Left renal pelvis (tissue), 4 donors: ENCODE measurements around the gene PITHD1. TPM values are rescaled to one million over a fixed set of nuclear protein-coding genes. Genes with fewer than 3 reads are reported as not detected.
A peak's percentile ranks its signal among the peaks of the same experiment; 100 is the strongest.
"Not testable (repeated sequence)": the region's sequence is repeated elsewhere in the genome, so short reads cannot be mapped to it uniquely, and the experiment has no call there.

ENCODE experiments used
- DNase-seq, 4 donors: peaks; one replicate each; pipeline ENCODE4 v3.0.0-alpha.2; 2013; ENCODE audit warnings: low read depth in 4 of 4, low spot score in 3 of 4
- polyA plus RNA-seq, 4 donors: library from polyadenylated mRNA; unstranded; fragments of 120-200 nt; gene quantifications; one replicate each; pipeline ENCODE4 v1.2.1, GENCODE V29; 2013; ENCODE audit not compliant: insufficient read length in 4 of 4

PITHD1 gene
- polyA plus RNA-seq, 4 donors: 57.6 to 66.9 (median 62.5) TPM

GRCh38 chr1:23797478-23798448 lies 19.5 kb downstream of the PITHD1 start:
- DNase-seq: no peak

- DNase-seq: no peak
These were observed 20.5 kb downstream of the PITHD1 start for GRCh38 chr1:23798662-23799142.

- DNase-seq: no peak
These were observed 21.0 kb downstream of the PITHD1 start for GRCh38 chr1:23799255-23799569.

- no peak for DNase-seq
These were observed 21.6 kb downstream of the PITHD1 start for GRCh38 chr1:23799570-23800399.

- DNase-seq: peak; percentile 85 to 93 (median 87)
These were observed 22.5 kb downstream of the PITHD1 start, which contains the start of gene GALE for GRCh38 chr1:23800400-23801337. Gene GALE (minus strand): TSS chr1:23800754. CDS start chr1:23799007, 1,747 bp downstream.

GRCh38 chr1:23801338-23801748 lies 23.1 kb downstream of the PITHD1 start:
- DNase-seq: no peak

GRCh38 chr1:23801876-23802275 lies 23.7 kb downstream of the PITHD1 start:
- no peak for DNase-seq

GRCh38 chr1:23802809-23803342 lies 24.7 kb downstream of the PITHD1 start:
- not testable (repeated sequence) for DNase-seq

- DNase-seq: no peak
These were observed 25.5 kb downstream of the PITHD1 start for GRCh38 chr1:23803674-23804073.

- no peak for DNase-seq
These were observed 26.1 kb downstream of the PITHD1 start for GRCh38 chr1:23804183-23804835.

- DNase-seq: no peak
These were observed 26.8 kb downstream of the PITHD1 start for GRCh38 chr1:23805025-23805424.

GRCh38 chr1:23806280-23806679 lies 28.1 kb downstream of the PITHD1 start:
- DNase-seq: no peak

GRCh38 chr1:23807453-23807852 lies 29.2 kb downstream of the PITHD1 start:
- DNase-seq: no peak

- no peak for DNase-seq
These were observed 31.5 kb downstream of the PITHD1 start for GRCh38 chr1:23809751-23810171.

GRCh38 chr1:23810818-23811540 lies 32.8 kb downstream of the PITHD1 start:
- no peak for DNase-seq

- no peak for DNase-seq
These were observed 35.8 kb downstream of the PITHD1 start for GRCh38 chr1:23814016-23814415.

GRCh38 chr1:23816361-23816760 lies 38.1 kb downstream of the PITHD1 start:
- no peak for DNase-seq

- DNase-seq: no peak
These were observed 38.7 kb downstream of the PITHD1 start for GRCh38 chr1:23816906-23817305.

- no peak for DNase-seq
These were observed 39.4 kb downstream of the PITHD1 start for GRCh38 chr1:23817633-23818032.
